AG09319 (cell line): ENCODE data around the gene TMEM253.

Experiments used
- DNase-seq: peaks from one replicate; pipeline ENCODE4 v3.0.0-alpha.2; 2010; ENCODE audit warnings: low read depth; ENCODE audit errors: extremely low read depth
- CTCF ChIP-seq: IDR thresholded peaks from 2 replicates; pipeline ENCODE4 v1.5.1; 2011; ENCODE audit warnings: low read depth, mild to moderate bottlenecking, inconsistent platforms, low read length, moderate library complexity

Gene TMEM253

GRCh38 chr14:21100931-21101330 lies at the start of gene TMEM253:
Gene TMEM253, plus strand, starts transcription at chr14:21101066. Its CDS starts 278 bp downstream, at chr14:21101344.
- TF ChIP-seq CTCF: no peak

DNA sequence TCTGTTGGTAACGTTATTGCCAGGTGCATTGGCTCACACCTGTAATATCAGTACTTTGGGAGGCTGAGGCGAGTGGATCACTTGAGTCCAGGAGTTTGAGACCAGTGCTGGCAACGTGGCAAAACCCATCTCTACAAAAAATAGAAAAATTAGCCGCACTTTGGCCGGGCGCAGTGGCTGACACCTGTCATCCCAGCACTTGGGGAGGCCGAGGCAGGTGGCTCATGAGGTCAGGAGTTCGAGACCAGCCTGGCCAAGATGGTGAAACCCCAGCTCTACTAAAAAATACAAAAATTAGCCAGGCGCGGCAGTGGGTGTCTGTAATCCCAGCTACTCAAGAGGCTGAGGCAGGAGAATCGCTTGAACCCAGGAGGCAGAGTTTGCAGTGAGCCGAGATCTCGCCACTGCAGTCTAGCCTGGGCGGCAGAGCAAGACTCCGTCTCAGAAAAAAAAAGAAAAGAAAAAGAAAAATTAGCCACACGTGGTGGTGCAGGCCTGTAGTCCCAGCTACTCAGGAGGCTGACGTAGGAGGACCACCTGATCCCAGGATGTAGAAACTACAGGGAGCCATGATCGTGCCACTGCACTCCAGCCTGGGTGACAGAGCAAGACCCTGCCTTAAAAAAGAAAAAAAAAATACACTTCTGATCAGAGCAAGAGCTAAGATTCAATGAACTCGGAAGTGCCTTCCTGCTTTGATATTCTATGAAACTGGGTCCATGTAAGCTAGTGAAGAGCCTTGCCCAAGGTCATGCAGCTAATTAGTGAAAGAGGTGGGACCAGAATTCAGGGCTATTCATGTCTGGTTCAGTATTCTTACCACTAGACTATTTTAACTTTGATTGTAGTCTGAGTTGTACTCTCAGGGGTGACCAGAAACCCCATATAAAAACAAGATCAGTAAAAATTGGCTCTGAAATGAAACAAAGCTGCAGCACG lies 47.4 kb upstream of the TMEM253 start:
- TF ChIP-seq CTCF: no peak
- DNase-seq: no peak

More at GRCh38 chr14:21100931-21101330, at the start of gene TMEM253:
- no peak for DNase-seq

DNA sequence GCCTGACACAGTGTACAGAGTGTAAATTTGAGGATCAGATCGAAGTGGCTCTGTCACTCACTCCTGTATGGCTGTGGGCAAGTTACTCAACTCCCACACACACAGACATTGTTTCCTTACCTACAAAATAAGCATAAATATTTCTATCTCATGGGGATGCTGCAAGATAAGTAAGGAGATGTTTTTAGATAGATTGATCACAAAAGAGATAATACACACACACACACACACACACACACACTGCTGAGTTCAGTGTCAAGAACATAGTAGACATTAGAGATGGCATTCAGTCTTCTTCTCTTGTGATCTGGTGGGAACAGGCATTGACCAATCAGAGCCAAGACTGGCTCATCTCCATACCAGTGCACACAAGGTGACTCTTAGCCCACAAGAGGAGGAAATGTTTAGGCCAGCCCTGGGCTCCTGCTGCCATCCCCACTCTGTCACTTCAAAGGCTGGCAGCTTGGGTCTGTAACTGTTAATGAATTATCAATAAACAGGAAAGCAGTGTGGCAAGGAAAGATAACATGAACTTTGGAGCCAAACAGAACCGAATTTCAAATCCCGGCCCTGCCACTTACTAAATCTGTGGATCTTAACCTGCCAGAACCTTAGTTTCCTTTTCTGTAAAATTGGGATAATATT lies 46.6 kb upstream of the TMEM253 start:
- no peak for TF ChIP-seq CTCF

DNA sequence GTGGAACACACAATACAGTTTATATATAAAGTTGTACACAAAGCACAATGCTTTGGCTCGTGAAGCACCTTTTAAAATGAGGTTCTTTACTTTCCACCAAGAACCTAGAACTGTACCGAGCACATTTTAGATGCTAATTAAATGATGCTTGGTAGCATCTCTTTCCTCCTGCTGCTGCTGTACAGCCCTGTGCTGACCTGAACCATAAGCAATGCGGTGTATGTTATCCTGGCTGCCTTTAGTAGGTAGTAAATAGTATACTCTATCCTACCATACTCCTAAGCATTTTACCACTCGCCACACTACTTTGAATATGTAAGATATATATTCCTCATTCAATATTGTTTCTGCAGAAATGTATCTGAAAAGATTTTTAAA lies 46.1 kb upstream of the TMEM253 start:
- no peak for DNase-seq
- TF ChIP-seq CTCF: no peak

More for the DNA sequence above, 46.6 kb upstream of the TMEM253 start:
- no peak for DNase-seq

GRCh38 chr14:21055432-21056117 lies 45.3 kb upstream of the TMEM253 start:
- no peak for TF ChIP-seq CTCF
- DNase-seq: no peak

GRCh38 chr14:21056520-21057163 lies 44.2 kb upstream of the TMEM253 start:
- no peak for TF ChIP-seq CTCF
- DNase-seq: no peak
